Urinary bladder (tissue), 4 donors: ENCODE measurements around the gene SEMA3G. TPM values are rescaled to one million over a fixed set of nuclear protein-coding genes. Genes with fewer than 3 reads are reported as not detected.
A peak's percentile ranks its signal among the peaks of the same experiment; 100 is the strongest.

Experiments used
- DNase-seq: peaks from one replicate; pipeline ENCODE4 v3.0.0-alpha.2; 2015; ENCODE audit errors: extremely low spot score
- H3K27ac ChIP-seq: one replicate; pipeline ENCODE4 v1.5.1; 2013; ENCODE audit warnings: low read depth, mild to moderate bottlenecking, moderate library complexity
- H3K36me3 ChIP-seq: one replicate; pipeline ENCODE4 v1.6.1; 2013; ENCODE audit warnings: mild to moderate bottlenecking, moderate library complexity; ENCODE audit not compliant: insufficient read depth
- H3K4me1 ChIP-seq: one replicate; pipeline ENCODE4 v1.6.1; 2013; ENCODE audit warnings: mild to moderate bottlenecking, moderate library complexity; ENCODE audit not compliant: insufficient read depth
- H3K4me3 ChIP-seq: one replicate; pipeline ENCODE4 v1.5.1; 2013; ENCODE audit warnings: low read depth, low read length
- WGBS: extraction: QIAGEN DNeasy Blood & Tissue Kit; methylation state at CpG from one replicate; pipeline ENCODE4 v1.1.7; 2013; 5-methylcytosine and 5-hydroxymethylcytosine counted together
- polyA plus RNA-seq: library from polyadenylated mRNA; stranded (reverse); fragments of 200-250 nt; gene quantifications from one replicate; pipeline ENCODE4 v1.2.3, GENCODE V29; 2013
- total RNA-seq: library from RNA; depleted of rRNA; stranded (reverse); fragments of >200 nt; gene quantifications from one replicate; pipeline ENCODE4 v1.2.3, GENCODE V29; 2014
- donor health status: healthy with polysubstance abuse.
- donor health status: healthy.

The SEMA3G gene
- total and polyA plus RNA-seq, 2 donors = 7.6 to 28.5 TPM

GRCh38 chr3:52483577-52484381 lies 38.9 kb upstream of the SEMA3G start:
- WGBS = 37% methylated on average over 13 of the region's 13 CpGs
- Histone ChIP-seq H3K27ac (no peak overlapping the region), H3K36me3 (peaks cover 13% of the 10 kb centered on the region), H3K4me3 (no peak overlapping the region), H3K4me1 (no peaks in the 10 kb centered on the region)
- peak; percentile 56 for DNase-seq

- no peak for DNase-seq
- Histone ChIP-seq H3K27ac (no peak overlapping the region), H3K36me3 (peaks cover 10% of the 10 kb centered on the region), H3K4me3 (no peak overlapping the region), H3K4me1 (no peaks in the 10 kb centered on the region)
- 85% methylated on average over 14 of the region's 14 CpGs for WGBS
Observed at GRCh38 chr3:52483081-52483480, 38.2 kb upstream of the SEMA3G start.

GRCh38 chr3:52481819-52482521 lies 37.1 kb upstream of the SEMA3G start:
- peak overlapping the region; percentile 34 for H3K27ac ChIP-seq
- 85% methylated on average over 23 of the region's 23 CpGs for WGBS
- H3K4me1 ChIP-seq = no peaks in the 10 kb centered on the region
- no peak overlapping the region for H3K4me3 ChIP-seq
- H3K36me3 ChIP-seq = peaks cover 13% of the 10 kb centered on the region
- DNase-seq = no peak

GRCh38 chr3:52480768-52481715 lies 36.1 kb upstream of the SEMA3G start:
- WGBS = 71% methylated on average over 27 of the region's 27 CpGs
- Histone ChIP-seq H3K36me3 (peaks cover 13% of the 10 kb centered on the region), H3K4me3 (no peak overlapping the region), H3K4me1 (no peaks in the 10 kb centered on the region), H3K27ac (no peak overlapping the region)
- DNase-seq = no peak

GRCh38 chr3:52479877-52480575 lies 35.1 kb upstream of the SEMA3G start:
- Histone ChIP-seq H3K4me1 (no peaks in the 10 kb centered on the region), H3K4me3 (no peak overlapping the region), H3K36me3 (peaks cover 13% of the 10 kb centered on the region), H3K27ac (no peak overlapping the region)
- DNase-seq = no peak
- WGBS = 84% methylated on average over 16 of the region's 16 CpGs

- H3K4me3 ChIP-seq = no peak overlapping the region
- no peak for DNase-seq
- H3K27ac ChIP-seq = no peak overlapping the region
- H3K36me3 ChIP-seq = peaks cover 13% of the 10 kb centered on the region
- H3K4me1 ChIP-seq = no peaks in the 10 kb centered on the region
- 96% methylated on average over 7 of the region's 7 CpGs for WGBS
Observed at GRCh38 chr3:52479037-52479876, 34.4 kb upstream of the SEMA3G start.

GRCh38 chr3:52477796-52478095 lies 32.8 kb upstream of the SEMA3G start:
- DNase-seq = no peak
- H3K27ac ChIP-seq = no peak overlapping the region
- WGBS = 94% methylated on average over 6 of the region's 6 CpGs
- H3K4me3 ChIP-seq = no peak overlapping the region
- peaks cover 15% of the 10 kb centered on the region for H3K36me3 ChIP-seq
- H3K4me1 ChIP-seq = no peaks in the 10 kb centered on the region

- H3K36me3 ChIP-seq = peaks cover 15% of the 10 kb centered on the region
- H3K4me3 ChIP-seq = no peak overlapping the region
- whole genome bisulfite sequencing = 92% methylated on average over 16 of the region's 16 CpGs
- DNase-seq = no peak
- no peaks in the 10 kb centered on the region for H3K4me1 ChIP-seq
- H3K27ac ChIP-seq = no peak overlapping the region
Observed at GRCh38 chr3:52477076-52477795, 32.3 kb upstream of the SEMA3G start.

- WGBS = 91% methylated on average over 5 of the region's 5 CpGs
- Histone ChIP-seq H3K36me3 (peaks cover 6% of the 10 kb centered on the region), H3K4me3 (no peak overlapping the region), H3K27ac (no peak overlapping the region), H3K4me1 (no peaks in the 10 kb centered on the region)
- DNase-seq = no peak
Observed at GRCh38 chr3:52473026-52473425, 28.1 kb upstream of the SEMA3G start.

- Histone ChIP-seq H3K4me3 (no peak overlapping the region), H3K27ac (no peak overlapping the region), H3K4me1 (no peaks in the 10 kb centered on the region), H3K36me3 (peaks cover 5% of the 10 kb centered on the region)
- no peak for DNase-seq
- 75% methylated on average over 14 of the region's 14 CpGs for WGBS
Observed at GRCh38 chr3:52472239-52473000, 27.5 kb upstream of the SEMA3G start.

- Histone ChIP-seq H3K27ac (no peak overlapping the region), H3K4me3 (no peak overlapping the region), H3K36me3 (peaks cover 2% of the 10 kb centered on the region), H3K4me1 (no peaks in the 10 kb centered on the region)
- DNase-seq = no peak
- 64% methylated on average over 26 of the region's 26 CpGs for WGBS
Observed at GRCh38 chr3:52471371-52472238, 26.7 kb upstream of the SEMA3G start.
